Ovary (tissue), 9 donors: ENCODE data around the gene TAF3. TPM values are rescaled to one million over a fixed set of nuclear protein-coding genes. Genes with fewer than 3 reads are reported as not detected.

Source experiments
- DNase-seq, 5 donors: peaks; one replicate each; pipeline ENCODE4 v3.0.0-alpha.2; 2019 to 2020
- H3K27ac ChIP-seq, 2 donors: fragments of 200-600 bp; one replicate each; pipeline versions ENCODE4 v1.5.1 to v1.8.0; 2019 to 2022
- H3K27me3 ChIP-seq: fragments of 200-600 bp; one replicate; pipeline ENCODE4 v1.8.0; 2022
- H3K36me3 ChIP-seq: fragments of 200-600 bp; sonication (generic); one replicate; pipeline ENCODE4 v1.5.1; 2019
- H3K4me1 ChIP-seq: one replicate; pipeline ENCODE4 v1.8.1; 2013; ENCODE audit warnings: mild to moderate bottlenecking, moderate library complexity; ENCODE audit not compliant: insufficient read depth
- H3K4me3 ChIP-seq: fragments of 200-600 bp; sonication (generic); one replicate; pipeline ENCODE4 v1.5.1; 2017
- H3K9me3 ChIP-seq, 2 donors: fragments of 200-600 bp in 1 of 2; sonication (generic) in 1 of 2; one replicate each; pipeline versions ENCODE4 v1.5.1 to v1.8.1; 2013 to 2019; ENCODE audit warnings: mild to moderate bottlenecking in 1 of 2, moderate library complexity in 1 of 2
- CTCF ChIP-seq, 3 donors: fragments of 450-650 bp in 2 of 3; fragments of 200-600 bp in 1 of 3; IDR thresholded peaks; one replicate each; pipeline versions ENCODE4 v1.5.1 to v1.8.0; 2016 to 2022; ENCODE audit warnings: antibody characterized with exemption in 3 of 3, mild to moderate bottlenecking in 1 of 3
- EP300 ChIP-seq: sonication (generic); formaldehyde crosslinking; IDR thresholded peaks from one replicate; pipeline ENCODE4 v1.6.1; 2017; ENCODE audit warnings: antibody characterized with exemption
- POLR2A ChIP-seq: fragments of 450-650 bp; IDR thresholded peaks from one replicate; pipeline ENCODE4 v1.6.1; 2017; ENCODE audit warnings: antibody characterized with exemption, mild to moderate bottlenecking, moderate library complexity
- WGBS, 3 donors: extraction: QIAGEN DNeasy Blood & Tissue Kit in 1 of 3; methylation state at CpG; one replicate each; pipeline versions ENCODE4 v1.1.5 to v1.1.7; 2013 to 2017; 5-methylcytosine and 5-hydroxymethylcytosine counted together
- intact Hi-C, 4 donors: fragments of 100-400 bp; cut with DNase I; formaldehyde crosslinking; loops; one replicate each; pipeline versions ENCODE4 v1.11.0 to v1.15.1; 2022 to 2023
- polyA plus RNA-seq, 2 donors: library from polyadenylated mRNA; stranded (reverse); fragments of 200-250 nt in 1 of 2; fragments of 350-450 nt in 1 of 2; fragmentation: Illumina TruSeq in 1 of 2; extraction: RNeasy Lipid Tissue Mini Kit (QIAGEN cat#74804) in 1 of 2; gene quantifications; one replicate each; pipeline ENCODE4 v1.2.3, GENCODE V29; 2013 to 2014
- total RNA-seq, 7 donors: library from RNA; depleted of rRNA in 2 of 7; stranded (reverse); fragments of >200 nt in 2 of 7; fragmentation: NEBNext Ultra II Directional in 3 of 7; extraction: Animal tissue kit (Norgen Biotek cat#: 25700) in 3 of 7; gene quantifications; one replicate each; pipeline versions ENCODE4 v1.1.0 to v1.2.4, GENCODE V29; 2016 to 2023
- donor health status: DM: no; HTN: no; CAD: no; lungs with moderate emphysema.
- donor health status: DM: no; HTN: no; CAD: no.
- donor health status: Bipolar disorder and iron deficiency.
- donor health status: DM: yes; HTN: yes; CAD: no.
- donor health status: DM: no; HTN: no; CAD: no.
- donor health status: DM: yes; HTN: yes; CAD: no.

The TAF3 gene
- total and polyA plus RNA-seq, 9 donors, result 7.1 to 15.9 (median 11.8) TPM

- no peak for TF ChIP-seq CTCF (IDR thresholded peaks at IDR 0.05)
- no peak for TF ChIP-seq EP300
- no peak for TF ChIP-seq POLR2A
- no peak overlapping the region for H3K27ac ChIP-seq
- H3K27me3 ChIP-seq, result no peaks in the 10 kb centered on the region
- 85 to 97% (median 96%) methylated on average over 5 of the region's 5 CpGs for WGBS, 3 donors
- no peak overlapping the region for H3K4me3 ChIP-seq
- intact Hi-C loops, result no loop called here
- H3K36me3 ChIP-seq, result no peaks in the 10 kb centered on the region
- H3K4me1 ChIP-seq, result no peaks in the 10 kb centered on the region
- no peak for DNase-seq
- H3K9me3 ChIP-seq, result no peaks in the 10 kb centered on the region
Observed at GRCh38 chr10:7889947-7890542, 71.7 kb downstream of the TAF3 start.

GRCh38 chr10:7890781-7891180 lies 72.5 kb downstream of the TAF3 start:
- Histone ChIP-seq H3K4me3 (no peak overlapping the region), H3K9me3 (no peaks in the 10 kb centered on the region), H3K4me1 (no peaks in the 10 kb centered on the region), H3K36me3 (no peaks in the 10 kb centered on the region), H3K27ac (no peak overlapping the region), H3K27me3 (no peaks in the 10 kb centered on the region)
- WGBS, 3 donors, result 95 to 97% (median 96%) methylated on average over 6 of the region's 6 CpGs
- DNase-seq, result no peak
- TF ChIP-seq EP300 (no peak), POLR2A (no peak), CTCF (IDR thresholded peaks at IDR 0.05) (no peak)
- intact Hi-C loops, result no loop called here

GRCh38 chr10:7891634-7892033 lies 73.3 kb downstream of the TAF3 start:
- H3K4me1 ChIP-seq, result no peaks in the 10 kb centered on the region
- no peaks in the 10 kb centered on the region for H3K9me3 ChIP-seq
- H3K27me3 ChIP-seq, result no peaks in the 10 kb centered on the region
- H3K4me3 ChIP-seq, result no peak overlapping the region
- TF ChIP-seq POLR2A, result no peak
- no peak for TF ChIP-seq EP300
- no peak for TF ChIP-seq CTCF (IDR thresholded peaks at IDR 0.05)
- no peak for DNase-seq
- intact Hi-C loops, result no loop called here
- H3K36me3 ChIP-seq, result no peaks in the 10 kb centered on the region
- 9 to 22% (median 12%) methylated on average over 1 of the region's 1 CpG for WGBS, 3 donors
- H3K27ac ChIP-seq, result no peak overlapping the region

- no peaks in the 10 kb centered on the region for H3K36me3 ChIP-seq
- TF ChIP-seq CTCF (IDR thresholded peaks at IDR 0.05) (no peak), EP300 (no peak), POLR2A (no peak)
Observed at GRCh38 chr10:7892146-7892545, 73.8 kb downstream of the TAF3 start.

More at GRCh38 chr10:7892146-7892545, 73.8 kb downstream of the TAF3 start:
- H3K27ac ChIP-seq, result no peak overlapping the region
- no peak overlapping the region for H3K4me3 ChIP-seq
- no peaks in the 10 kb centered on the region for H3K4me1 ChIP-seq
- intact Hi-C loops, result no loop called here
- DNase-seq, result no peak
- H3K27me3 ChIP-seq, result no peaks in the 10 kb centered on the region
- no peaks in the 10 kb centered on the region for H3K9me3 ChIP-seq
